Hypothalamus (tissue), 51 donors: Measurements from ENCODE around the gene SIPA1L3.
A peak's percentile ranks its signal among the peaks of the same experiment; 100 is the strongest.
"Not testable (repeated sequence)": the region's sequence is repeated elsewhere in the genome, so short reads cannot be mapped to it uniquely, and the experiment has no call there.

ENCODE experiments used
- DNase-seq, 51 donors: peaks; one replicate each; lab custom pipeline; 2025; lab: John Stamatoyannopoulos, UW

The SIPA1L3 gene

GRCh38 chr19:38018694-38019395 lies 111.8 kb downstream of the SIPA1L3 start:
- no peak for DNase-seq

DNA sequence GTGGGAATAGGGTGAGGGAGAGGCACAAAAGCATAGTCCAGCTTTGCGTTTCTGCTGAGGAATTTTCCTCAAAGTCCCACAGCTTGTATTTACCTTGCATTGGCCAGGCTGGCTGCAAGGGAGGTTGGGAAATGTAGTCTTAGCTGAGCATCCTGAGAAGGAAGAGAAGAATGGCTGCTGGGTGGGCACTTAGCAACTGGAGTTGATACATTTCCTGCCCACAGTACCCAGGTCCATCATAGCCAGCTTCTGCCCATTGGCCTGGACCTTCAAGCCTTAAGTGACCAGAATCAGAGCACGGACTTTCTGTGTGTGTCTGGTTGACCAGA lies 112.4 kb downstream of the SIPA1L3 start:
- no peak for DNase-seq

- DNase-seq, result no peak
Observed at GRCh38 chr19:38020311-38020710, 113.3 kb downstream of the SIPA1L3 start.

DNA sequence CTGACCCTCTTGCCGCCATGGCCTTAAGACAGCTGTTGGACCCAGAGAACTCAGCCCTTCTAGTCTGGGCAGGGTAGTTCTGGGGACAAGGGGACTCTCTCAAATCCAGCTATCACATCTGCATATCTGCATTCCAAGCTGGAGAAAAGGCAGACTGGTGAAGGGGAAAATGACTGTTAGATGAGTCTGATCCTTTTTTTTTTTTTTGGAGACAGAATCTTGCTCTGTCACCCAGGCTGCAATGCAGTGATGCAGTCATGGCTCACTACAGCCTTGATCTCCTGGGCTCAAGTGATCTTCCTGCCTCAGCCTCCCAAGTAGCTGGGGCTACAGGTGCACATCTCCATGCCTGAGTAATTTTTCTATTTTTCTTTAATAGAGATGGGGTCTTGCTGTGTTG lies 114.3 kb downstream of the SIPA1L3 start:
- no peak for DNase-seq

DNA sequence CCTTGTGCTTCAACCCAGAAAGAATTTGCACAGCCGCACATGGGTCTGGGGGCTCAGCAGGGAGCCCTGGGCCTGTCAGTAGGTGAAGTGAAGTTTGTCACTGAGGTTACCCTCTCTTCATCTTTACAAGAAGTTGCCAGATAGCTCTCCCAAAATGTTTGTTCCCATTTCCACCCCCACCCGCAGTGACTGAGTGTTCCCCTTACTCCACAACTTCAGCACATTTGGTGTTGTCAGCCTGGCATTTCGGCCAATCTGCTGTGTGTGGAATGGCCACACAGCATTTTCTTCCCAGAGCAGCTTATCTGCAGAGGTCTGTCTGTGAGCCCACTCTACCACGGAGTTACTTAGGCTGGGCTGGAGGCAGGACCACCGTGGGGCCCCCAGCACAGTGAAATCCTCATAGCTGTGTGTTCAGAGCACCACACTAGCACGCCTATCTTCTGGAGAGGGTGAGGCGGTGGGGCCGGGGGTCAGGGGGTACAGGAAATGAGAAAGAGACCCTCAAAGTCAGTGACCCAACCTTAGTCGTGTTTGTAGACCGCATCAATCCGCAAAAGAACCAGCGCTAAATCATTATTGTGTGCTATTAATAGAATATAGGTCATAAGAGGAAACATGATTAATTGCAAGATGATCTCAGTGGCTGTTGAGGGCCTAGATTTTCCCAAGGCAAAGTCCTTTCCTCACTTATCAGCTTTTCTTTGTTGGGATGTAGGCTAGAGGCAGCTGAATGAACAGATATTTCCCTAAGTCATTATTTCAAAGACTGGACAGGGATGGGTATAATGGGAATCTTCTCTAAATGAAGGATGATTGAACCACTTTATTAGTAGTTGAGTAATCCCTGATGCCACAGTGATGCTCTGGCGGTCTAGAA lies 116.0 kb downstream of the SIPA1L3 start:
- DNase-seq, result no peak

- peak in 6 of 51 donors; percentile 13 to 48 (median 17) for DNase-seq
Observed at GRCh38 chr19:38023671-38024541, 116.9 kb downstream of the SIPA1L3 start.

GRCh38 chr19:38024992-38025908 lies 118.2 kb downstream of the SIPA1L3 start:
- peak in 7 of 51 donors; percentile 9 to 36 (median 23) for DNase-seq

DNA sequence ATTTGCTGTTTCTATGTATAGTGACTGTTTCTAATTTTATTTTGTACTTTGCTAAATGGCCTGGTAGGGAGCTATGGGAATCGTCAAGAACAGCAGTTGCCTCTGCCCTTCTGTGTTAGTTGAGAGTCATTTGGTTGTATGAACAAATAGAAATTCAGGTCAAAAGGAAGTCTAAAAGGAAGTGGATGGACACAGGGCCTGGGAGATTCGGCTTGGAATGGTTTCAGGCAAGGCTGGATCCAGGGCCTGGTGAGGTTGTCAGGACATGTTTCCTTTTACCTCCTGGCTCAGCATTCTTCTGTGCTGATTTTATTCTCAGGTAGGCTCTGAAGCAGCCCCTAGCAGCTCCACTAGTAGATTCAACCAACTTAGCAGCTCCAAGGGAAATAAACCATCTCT lies 118.9 kb downstream of the SIPA1L3 start:
- DNase-seq, result no peak

- no peak for DNase-seq
Observed at GRCh38 chr19:38028913-38029510, 122.0 kb downstream of the SIPA1L3 start.

- not testable (repeated sequence) for DNase-seq
Observed at GRCh38 chr19:38030001-38030400, 123.0 kb downstream of the SIPA1L3 start.

GRCh38 chr19:38030686-38031422 lies 123.8 kb downstream of the SIPA1L3 start:
- DNase-seq, result no peak

DNA sequence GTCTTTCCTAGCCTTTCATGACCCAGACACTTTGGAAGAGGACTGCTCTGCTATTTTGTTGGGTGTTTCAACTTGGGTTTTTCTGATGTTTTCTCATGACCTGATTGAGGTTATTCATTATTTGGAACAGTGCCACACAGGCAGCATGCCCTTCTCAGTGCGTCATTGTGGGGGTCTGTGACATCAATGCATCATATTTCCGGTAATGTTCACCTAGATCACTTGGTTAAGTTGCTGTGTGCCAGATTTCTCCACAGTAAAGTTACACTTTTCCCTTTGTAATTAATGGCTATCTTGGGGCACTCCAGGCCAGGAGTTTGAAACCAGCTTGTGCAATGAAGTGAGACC lies 124.4 kb downstream of the SIPA1L3 start:
- no peak for DNase-seq

- DNase-seq, result no peak
Observed at GRCh38 chr19:38032151-38032550, 125.1 kb downstream of the SIPA1L3 start.

GRCh38 chr19:38032951-38033350 lies 125.9 kb downstream of the SIPA1L3 start:
- DNase-seq, result no peak

GRCh38 chr19:38033658-38034491 lies 126.9 kb downstream of the SIPA1L3 start:
- DNase-seq, result no peak

DNA sequence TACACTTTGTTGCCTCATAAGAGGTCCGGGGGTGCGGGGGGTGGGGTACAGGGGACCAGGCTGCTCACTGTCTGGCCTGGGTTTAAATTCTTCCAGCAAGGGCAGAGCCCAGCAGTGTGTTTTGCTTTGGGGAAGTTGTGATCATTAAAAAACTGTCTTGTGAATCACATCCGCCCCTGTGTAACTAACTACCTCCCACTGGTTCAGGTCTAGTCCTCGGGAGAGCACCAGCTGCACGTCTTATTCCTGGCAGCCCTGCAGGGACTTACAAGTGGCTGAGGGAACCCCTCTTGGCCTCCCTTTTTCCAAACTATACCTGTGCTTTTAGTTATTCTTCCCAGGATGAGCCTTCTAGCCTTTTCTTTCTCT lies 127.5 kb downstream of the SIPA1L3 start:
- DNase-seq, result no peak

DNA sequence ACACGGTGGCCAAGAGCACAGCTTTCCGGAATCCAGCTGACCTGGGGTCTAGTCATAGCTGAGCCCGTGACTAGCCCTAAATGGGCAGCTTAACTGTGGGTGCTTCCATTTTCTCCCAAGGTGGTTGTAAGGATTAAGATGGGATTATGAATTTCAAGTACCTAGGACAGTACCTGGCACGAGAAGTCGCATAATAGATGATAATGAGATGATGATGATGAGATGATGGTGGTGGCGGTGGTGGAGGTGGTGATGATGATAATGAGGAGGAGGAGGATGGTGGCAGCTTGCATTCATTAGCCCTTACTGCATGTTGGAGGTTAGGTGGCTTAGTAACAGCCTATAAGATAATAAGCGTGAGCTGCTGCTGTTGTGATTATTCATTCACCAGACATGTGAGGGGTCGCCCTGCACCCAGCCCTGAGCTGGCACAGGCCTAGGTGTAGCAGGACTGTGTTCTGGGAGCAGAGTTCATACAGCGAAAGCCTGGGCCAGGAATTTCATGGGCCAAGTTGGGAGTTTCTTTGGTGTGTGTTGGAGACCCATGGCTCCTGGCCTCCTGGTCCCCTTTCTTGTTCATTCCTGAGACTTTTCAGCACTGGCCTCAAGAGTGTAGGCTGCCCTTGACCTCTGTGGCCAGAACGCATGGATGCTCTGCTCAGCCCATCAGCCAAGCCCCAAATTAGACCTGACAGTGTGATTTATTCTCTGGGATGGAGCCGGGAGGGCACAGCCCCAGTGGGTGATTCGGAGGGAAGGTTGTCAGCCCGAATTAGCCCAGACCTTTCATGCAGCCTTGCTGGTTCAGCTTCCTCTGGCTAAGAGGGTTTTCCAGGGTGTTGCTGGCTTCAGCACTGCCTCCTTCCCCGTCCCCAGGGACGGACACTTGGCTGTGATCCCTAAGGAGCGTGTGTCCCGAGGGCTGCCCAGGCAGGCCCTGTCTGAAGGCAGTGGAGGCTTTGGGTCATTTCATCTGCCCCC lies 128.8 kb downstream of the SIPA1L3 start:
- peak in 3 of 51 donors; percentile 7 to 11 (median 7) for DNase-seq
